ENCODE results near the gene FXYD3.
"Not testable (repeated sequence)": the region's sequence is repeated elsewhere in the genome, so short reads cannot be mapped to it uniquely, and the experiment has no call there.

The FXYD3 gene

DNA sequence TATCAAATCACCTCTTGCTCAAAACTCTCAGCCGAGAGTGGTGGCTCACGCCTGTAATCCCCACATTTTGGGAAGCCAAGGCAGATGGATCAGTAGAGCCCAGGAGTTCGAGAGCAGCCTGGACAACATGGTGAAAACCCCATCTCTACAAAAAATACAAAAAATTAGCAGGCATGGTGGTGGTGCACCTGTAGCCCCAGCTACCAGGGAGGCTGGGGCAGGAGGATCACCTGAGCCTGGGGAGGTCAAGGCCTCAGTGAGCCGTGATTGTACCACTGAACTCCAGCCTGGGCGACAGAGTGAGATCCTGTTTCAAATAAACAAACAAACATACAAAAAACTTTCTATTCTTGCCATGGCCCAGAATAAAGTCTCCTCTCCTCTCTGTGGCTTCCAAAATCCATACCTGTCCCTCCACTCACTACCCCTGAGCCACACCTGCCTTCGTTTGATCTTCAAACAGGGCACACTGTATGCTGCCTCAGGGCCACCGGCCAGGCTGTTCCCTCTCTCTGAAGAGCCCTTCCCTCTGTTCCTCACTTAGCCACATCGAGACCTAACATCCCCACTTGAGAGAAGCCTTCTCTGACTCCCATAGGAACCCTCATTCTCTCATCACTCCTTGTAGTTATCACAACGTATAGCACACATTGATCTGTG, 12.9 kb downstream of the FXYD3 start:
- no peaks in the 10 kb centered on the region for H3K27me3 ChIP-seq (ENCODE audit: insufficient read depth, low read length)
- no peaks in the 10 kb centered on the region for H3K9me3 ChIP-seq (ENCODE audit: insufficient read depth, low read depth, low read length)
- H3K4me3 ChIP-seq (ENCODE audit: low read length): no peak overlapping the region
- no peak overlapping the region for H3K9ac ChIP-seq (ENCODE audit: low read depth, low read length)
- no peak overlapping the region for H3K27ac ChIP-seq (ENCODE audit: low read length)
- peaks cover 3% of the 10 kb centered on the region for H3K4me1 ChIP-seq (ENCODE audit: insufficient read depth, low read length)
- H3K36me3 ChIP-seq (ENCODE audit: insufficient read depth, low read depth, low read length): no peaks in the 10 kb centered on the region

DNA sequence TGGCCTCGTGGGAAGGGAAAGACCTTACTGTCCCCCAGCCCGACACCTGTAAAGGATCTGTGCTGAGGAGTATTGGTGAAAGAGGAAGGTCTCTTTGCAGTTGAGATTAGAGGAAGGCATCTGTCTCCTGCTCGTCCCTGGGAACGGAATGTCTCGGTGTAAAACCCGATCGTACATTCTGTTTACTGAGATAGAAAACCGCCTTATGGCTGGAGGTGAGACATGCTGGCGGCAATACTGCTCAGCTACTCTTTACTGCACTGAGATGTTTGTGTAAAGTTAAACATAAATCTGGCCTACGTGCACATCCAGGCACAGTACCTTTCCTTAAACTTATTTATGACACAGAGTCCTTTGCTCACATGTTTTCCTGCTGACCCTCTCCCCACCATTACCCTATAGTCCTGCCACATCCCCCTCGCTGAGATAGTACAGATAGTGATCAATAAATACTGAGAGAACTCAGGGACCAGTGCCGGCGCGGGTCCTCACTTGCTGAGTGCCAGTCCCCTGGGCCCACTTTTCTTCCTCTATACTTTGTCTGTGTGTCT, 14.2 kb downstream of the FXYD3 start:
- H3K4me1 ChIP-seq (ENCODE audit: insufficient read depth, low read length); H3K9ac ChIP-seq (ENCODE audit: low read depth, low read length); H3K4me3 ChIP-seq (ENCODE audit: low read length); H3K36me3 ChIP-seq (ENCODE audit: insufficient read depth, low read depth, low read length); H3K9me3 ChIP-seq (ENCODE audit: insufficient read depth, low read depth, low read length); H3K27me3 ChIP-seq (ENCODE audit: insufficient read depth, low read length); H3K27ac ChIP-seq (ENCODE audit: low read length): not testable (repeated sequence)

DNA sequence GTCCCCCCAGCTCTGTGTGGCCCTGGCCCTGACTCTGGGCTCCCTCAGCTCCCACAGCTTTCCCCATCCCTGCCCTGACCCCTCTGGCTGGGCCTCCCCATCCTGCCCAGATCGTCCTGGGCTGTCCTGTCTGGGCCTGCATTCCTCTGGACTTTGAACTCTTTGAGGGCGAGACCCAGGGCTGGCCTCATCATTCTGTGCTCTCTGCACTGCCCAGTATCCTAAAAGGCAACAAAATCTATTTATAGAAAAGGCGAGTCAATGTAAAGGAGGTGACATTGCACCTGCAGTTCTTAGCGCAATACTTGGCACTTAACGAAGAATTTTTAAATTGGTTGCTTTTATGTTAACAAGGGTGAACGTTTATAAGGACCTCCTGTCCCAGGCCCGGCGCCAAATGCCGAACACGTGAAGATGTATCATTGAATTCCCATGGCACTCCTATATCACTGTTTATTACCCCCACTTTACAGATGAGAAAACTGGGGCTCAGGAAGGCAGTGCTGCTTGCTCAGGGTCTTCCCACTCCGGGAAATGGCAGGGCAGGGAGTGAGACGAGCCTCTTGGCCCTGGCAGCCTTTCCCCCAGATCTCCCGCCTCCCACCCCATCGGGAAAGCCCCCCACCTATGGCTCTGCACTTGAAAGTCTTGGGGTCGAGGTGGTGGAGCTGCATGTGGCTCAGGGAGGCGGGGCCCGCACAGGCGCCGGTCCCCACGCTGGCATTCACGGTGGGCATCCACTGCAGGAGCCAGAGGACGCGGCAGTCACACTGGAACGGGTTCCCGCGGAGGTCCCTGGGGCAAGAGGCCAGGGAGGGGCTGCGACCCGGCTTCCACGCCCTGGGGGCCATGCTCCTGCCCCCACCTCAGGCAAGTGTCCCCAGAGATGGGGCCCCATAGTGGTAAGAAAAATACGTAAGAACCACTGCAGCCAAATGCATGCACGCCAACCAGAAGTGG, 15.4 kb downstream of the FXYD3 start:
- H3K27ac ChIP-seq (ENCODE audit: low read length): no peak overlapping the region
- no peak overlapping the region for H3K4me3 ChIP-seq (ENCODE audit: low read length)
- H3K9ac ChIP-seq (ENCODE audit: low read depth, low read length): no peak overlapping the region
- no peaks in the 10 kb centered on the region for H3K36me3 ChIP-seq (ENCODE audit: insufficient read depth, low read depth, low read length)
- no peaks in the 10 kb centered on the region for H3K4me1 ChIP-seq (ENCODE audit: insufficient read depth, low read length)
- H3K27me3 ChIP-seq (ENCODE audit: insufficient read depth, low read length): no peaks in the 10 kb centered on the region
- no peaks in the 10 kb centered on the region for H3K9me3 ChIP-seq (ENCODE audit: insufficient read depth, low read depth, low read length)

- no peaks in the 10 kb centered on the region for H3K27me3 ChIP-seq (ENCODE audit: insufficient read depth, low read length)
- no peak overlapping the region for H3K27ac ChIP-seq (ENCODE audit: low read length)
- H3K36me3 ChIP-seq (ENCODE audit: insufficient read depth, low read depth, low read length): no peaks in the 10 kb centered on the region
- H3K9me3 ChIP-seq (ENCODE audit: insufficient read depth, low read depth, low read length): no peaks in the 10 kb centered on the region
- H3K4me3 ChIP-seq (ENCODE audit: low read length): no peak overlapping the region
- no peaks in the 10 kb centered on the region for H3K4me1 ChIP-seq (ENCODE audit: insufficient read depth, low read length)
- H3K9ac ChIP-seq (ENCODE audit: low read depth, low read length): no peak overlapping the region
Observed at GRCh38 chr19:35132254-35132653, 16.6 kb downstream of the FXYD3 start.

DNA sequence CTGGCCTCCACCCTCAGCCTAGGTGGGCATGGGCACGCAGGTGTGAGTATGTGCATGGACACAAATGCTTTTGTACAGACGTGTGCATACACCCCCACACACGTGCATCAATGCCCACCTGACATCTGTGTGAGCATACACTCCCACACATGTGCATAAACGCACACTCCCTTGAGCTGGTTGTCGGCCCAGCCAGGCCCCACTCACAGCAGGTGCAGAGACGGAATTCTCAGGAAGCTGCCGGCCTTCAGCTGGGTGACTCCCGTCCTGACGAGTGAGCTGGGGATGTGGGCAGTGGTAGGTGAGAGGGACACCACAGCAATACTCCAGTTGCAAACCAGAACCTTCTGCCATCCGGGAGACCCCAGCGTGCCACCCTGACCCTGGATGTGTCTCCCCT, 18.2 kb downstream of the FXYD3 start:
- no peaks in the 10 kb centered on the region for H3K4me1 ChIP-seq (ENCODE audit: insufficient read depth, low read length)
- H3K4me3 ChIP-seq (ENCODE audit: low read length): no peak overlapping the region
- H3K9me3 ChIP-seq (ENCODE audit: insufficient read depth, low read depth, low read length): no peaks in the 10 kb centered on the region
- no peak overlapping the region for H3K27ac ChIP-seq (ENCODE audit: low read length)
- H3K9ac ChIP-seq (ENCODE audit: low read depth, low read length): no peak overlapping the region
- H3K36me3 ChIP-seq (ENCODE audit: insufficient read depth, low read depth, low read length): no peaks in the 10 kb centered on the region
- no peaks in the 10 kb centered on the region for H3K27me3 ChIP-seq (ENCODE audit: insufficient read depth, low read length)

GRCh38 chr19:35134601-35135242, 19.1 kb downstream of the FXYD3 start, which contains the start of gene LGI4:
TSS of gene LGI4 (minus strand) at chr19:35135059. CDS start at chr19:35134680, 379 bp downstream.
- H3K4me1 ChIP-seq (ENCODE audit: insufficient read depth, low read length): no peaks in the 10 kb centered on the region
- H3K9ac ChIP-seq (ENCODE audit: low read depth, low read length): no peak within 1 kb of the TSS
- no peaks in the 10 kb centered on the region for H3K36me3 ChIP-seq (ENCODE audit: insufficient read depth, low read depth, low read length)
- 0 out of 2 replicates have a peak, but pooled peaks cover 1% of the 10 kb centered on the region for H3K27me3 ChIP-seq (ENCODE audit: insufficient read depth, low read length)
- no peaks in the 10 kb centered on the region for H3K9me3 ChIP-seq (ENCODE audit: insufficient read depth, low read depth, low read length)
- no peak within 1 kb of the TSS for H3K27ac ChIP-seq (ENCODE audit: low read length)
- H3K4me3 ChIP-seq (ENCODE audit: low read length): peak within 1 kb of the TSS; percentile 53; the same call in 1 of the 2 replicates

DNA sequence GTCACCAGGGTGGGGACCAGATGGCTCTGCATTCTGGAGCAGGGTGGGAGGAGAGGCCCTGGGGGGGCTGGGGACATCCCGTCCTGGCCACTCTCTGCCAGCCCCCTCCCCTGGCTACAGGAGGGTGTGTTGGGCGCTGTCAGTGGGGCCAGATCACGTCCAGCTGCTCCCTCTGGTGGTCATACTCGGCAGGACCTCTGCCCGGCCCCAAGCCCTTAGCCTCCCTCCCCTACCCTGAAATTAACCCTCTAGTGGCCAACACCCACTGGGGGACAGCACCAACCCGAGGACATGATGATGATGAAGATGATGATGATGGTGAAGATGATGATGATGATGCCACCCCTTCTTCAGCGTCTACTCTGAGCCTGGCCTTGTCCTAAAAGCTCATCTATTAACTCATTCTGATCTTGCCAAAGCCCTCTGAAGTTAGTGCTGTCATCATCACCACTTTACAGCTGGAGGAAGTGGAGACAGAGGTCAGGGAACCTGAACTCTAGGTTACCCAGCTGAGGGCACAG, 19.8 kb downstream of the FXYD3 start:
- Histone ChIP-seq H3K36me3 (ENCODE audit: insufficient read depth, low read depth, low read length) (no peaks in the 10 kb centered on the region), H3K4me1 (ENCODE audit: insufficient read depth, low read length) (no peaks in the 10 kb centered on the region; the same call in 1 of the 2 replicates), H3K27ac (ENCODE audit: low read length) (no peak overlapping the region), H3K4me3 (ENCODE audit: low read length) (peak overlapping the region; percentile 53; the same call in 1 of the 2 replicates), H3K27me3 (ENCODE audit: insufficient read depth, low read length) (peaks cover 9% of the 10 kb centered on the region), H3K9ac (ENCODE audit: low read depth, low read length) (no peak overlapping the region), H3K9me3 (ENCODE audit: insufficient read depth, low read depth, low read length) (no peaks in the 10 kb centered on the region)

DNA sequence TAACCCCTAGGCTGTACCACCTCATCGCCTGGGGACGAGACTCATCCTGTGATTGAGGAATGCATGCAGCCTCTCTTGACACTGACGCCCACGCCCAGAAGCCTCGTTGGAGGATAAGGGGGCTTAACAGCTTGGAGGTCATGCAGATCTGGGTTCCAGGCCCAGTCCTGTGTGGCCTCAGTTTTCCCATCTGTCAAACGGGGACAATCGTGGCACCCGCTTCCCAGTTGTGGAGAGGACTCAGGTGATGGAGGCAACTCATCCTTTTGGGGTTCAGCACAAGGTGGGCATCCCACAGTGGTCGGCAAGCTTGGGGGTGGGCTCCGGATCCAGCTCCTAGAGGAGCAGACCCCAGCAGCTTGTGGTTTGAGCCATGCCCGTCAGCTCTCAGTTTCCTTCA, 20.6 kb downstream of the FXYD3 start:
- H3K9me3 ChIP-seq (ENCODE audit: insufficient read depth, low read depth, low read length): no peaks in the 10 kb centered on the region
- H3K27me3 ChIP-seq (ENCODE audit: insufficient read depth, low read length): peaks cover 13% of the 10 kb centered on the region
- H3K9ac ChIP-seq (ENCODE audit: low read depth, low read length): no peak overlapping the region
- no peak overlapping the region for H3K27ac ChIP-seq (ENCODE audit: low read length)
- H3K4me3 ChIP-seq (ENCODE audit: low read length): no peak overlapping the region
- no peaks in the 10 kb centered on the region for H3K36me3 ChIP-seq (ENCODE audit: insufficient read depth, low read depth, low read length)
- H3K4me1 ChIP-seq (ENCODE audit: insufficient read depth, low read length): no peaks in the 10 kb centered on the region; the same call in 1 of the 2 replicates

GRCh38 chr19:35136977-35137702, 21.5 kb downstream of the FXYD3 start:
- H3K9ac ChIP-seq (ENCODE audit: low read depth, low read length): no peak overlapping the region
- no peaks in the 10 kb centered on the region for H3K36me3 ChIP-seq (ENCODE audit: insufficient read depth, low read depth, low read length)
- no peaks in the 10 kb centered on the region for H3K9me3 ChIP-seq (ENCODE audit: insufficient read depth, low read depth, low read length)
- no peaks in the 10 kb centered on the region; the same call in 1 of the 2 replicates for H3K4me1 ChIP-seq (ENCODE audit: insufficient read depth, low read length)
- H3K4me3 ChIP-seq (ENCODE audit: low read length): no peak overlapping the region
- H3K27me3 ChIP-seq (ENCODE audit: insufficient read depth, low read length): peaks cover 21% of the 10 kb centered on the region
- H3K27ac ChIP-seq (ENCODE audit: low read length): no peak overlapping the region

- no peaks in the 10 kb centered on the region for H3K9me3 ChIP-seq (ENCODE audit: insufficient read depth, low read depth, low read length)
- no peaks in the 10 kb centered on the region; the same call in 1 of the 2 replicates for H3K4me1 ChIP-seq (ENCODE audit: insufficient read depth, low read length)
- no peak within 1 kb of the TSS for H3K4me3 ChIP-seq (ENCODE audit: low read length)
- peaks cover 29% of the 10 kb centered on the region for H3K27me3 ChIP-seq (ENCODE audit: insufficient read depth, low read length)
- no peak within 1 kb of the TSS for H3K9ac ChIP-seq (ENCODE audit: low read depth, low read length)
- H3K27ac ChIP-seq (ENCODE audit: low read length): no peak within 1 kb of the TSS
- no peaks in the 10 kb centered on the region for H3K36me3 ChIP-seq (ENCODE audit: insufficient read depth, low read depth, low read length)
Observed at GRCh38 chr19:35138305-35138892, 22.8 kb downstream of the FXYD3 start, which contains the start of gene FXYD1. TSS of gene FXYD1 (plus strand) at chr19:35138824. CDS start at chr19:35140080, 1,256 bp downstream.
